HS-27A (cell line): ENCODE data around the gene ZIC4.

Experiments
- DNase-seq: peaks from one replicate; pipeline ENCODE4 v3.0.0-alpha.2; 2012; ENCODE audit warnings: low read depth, missing footprints

The ZIC4 gene

DNA sequence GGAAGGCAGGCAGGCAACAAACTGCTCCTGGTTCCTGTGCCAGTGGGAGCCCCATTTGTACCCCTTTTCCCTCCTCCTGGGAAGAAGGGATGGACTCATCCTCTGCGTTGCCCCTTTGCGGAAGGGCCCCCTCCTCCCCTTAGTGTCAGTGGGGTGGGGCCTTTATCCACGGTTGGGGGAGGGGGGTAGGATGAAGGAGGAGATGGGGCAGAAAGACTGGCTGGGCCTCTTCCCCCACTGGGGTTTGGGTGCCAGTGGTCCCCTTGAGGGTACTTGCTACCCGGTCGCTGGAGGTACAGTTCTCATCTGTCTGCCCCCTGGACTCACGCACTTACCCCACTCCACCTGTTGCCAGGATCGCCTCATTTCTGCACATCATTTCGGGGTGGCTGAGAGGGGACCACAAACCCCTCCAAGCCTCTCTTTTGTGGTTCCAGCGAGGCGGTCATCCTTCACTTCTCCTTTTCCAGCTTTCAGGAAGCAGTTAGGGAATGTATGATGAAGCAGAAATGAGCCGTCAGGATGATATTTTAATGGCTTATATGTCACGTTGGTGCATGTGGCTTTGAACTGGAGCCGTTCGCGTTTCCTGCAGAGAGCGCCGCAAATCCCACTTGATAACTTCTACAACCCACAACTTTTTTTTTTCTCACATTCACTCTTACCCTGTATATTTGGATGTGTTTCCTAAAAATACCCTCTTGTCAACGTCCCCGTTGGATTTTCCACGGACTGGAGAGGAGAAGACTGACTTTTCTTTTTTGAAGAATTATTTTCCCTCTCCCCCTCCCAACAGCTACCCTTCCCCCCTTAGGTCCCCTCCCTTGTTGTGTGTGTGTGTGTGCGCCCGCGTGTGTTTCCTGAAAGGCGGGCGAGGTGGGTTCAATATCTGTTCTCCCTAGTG lies at the start of gene ZIC4:
Gene ZIC4 (minus strand): TSS at position 516 of the 904 bp plus-strand sequence. CDS start 3,746 bp downstream, outside the sequence.
- DNase-seq = no peak

DNA sequence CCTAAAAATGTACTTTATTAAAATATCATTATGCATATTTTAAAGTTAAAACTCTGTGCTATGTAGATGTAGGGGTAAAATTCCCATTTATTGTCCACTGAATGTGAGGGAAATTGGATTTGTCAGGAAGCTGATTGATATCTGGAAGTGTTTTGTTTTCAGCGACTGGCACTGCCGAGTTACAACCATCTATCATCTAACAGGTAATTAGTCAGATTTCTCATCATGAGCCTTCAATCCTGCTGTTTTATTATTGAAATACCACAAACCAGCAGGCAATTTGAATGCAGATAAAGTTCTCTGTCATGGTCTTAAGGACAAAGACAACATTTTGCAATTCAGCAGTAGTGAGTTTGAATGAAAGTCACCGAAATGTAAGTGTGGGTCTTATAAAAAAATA lies 43.3 kb upstream of the ZIC4 start:
- no peak for DNase-seq

GRCh38 chr3:147447224-147447623 lies 40.9 kb upstream of the ZIC4 start:
- DNase-seq = no peak

DNA sequence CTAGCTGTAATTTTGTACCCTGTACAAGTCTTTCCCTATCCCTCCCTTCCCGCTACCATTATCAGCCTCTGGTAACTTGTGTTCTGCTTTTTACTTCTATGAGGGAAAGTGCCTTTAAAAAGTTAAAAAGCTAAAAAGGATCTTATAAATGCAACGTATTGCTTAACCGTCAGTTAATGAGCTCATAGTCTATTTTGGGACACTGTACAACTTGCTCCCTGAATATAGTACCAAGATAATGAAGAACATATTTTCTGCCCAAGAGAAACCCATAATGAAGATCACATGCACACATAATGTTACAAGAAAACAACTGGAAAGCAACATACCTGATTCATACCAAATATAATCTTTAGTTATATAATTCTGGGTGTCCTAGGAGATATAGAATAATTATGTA lies 25.4 kb upstream of the ZIC4 start:
- DNase-seq = no peak

GRCh38 chr3:147428754-147429153 lies 22.4 kb upstream of the ZIC4 start:
- no peak for DNase-seq

DNA sequence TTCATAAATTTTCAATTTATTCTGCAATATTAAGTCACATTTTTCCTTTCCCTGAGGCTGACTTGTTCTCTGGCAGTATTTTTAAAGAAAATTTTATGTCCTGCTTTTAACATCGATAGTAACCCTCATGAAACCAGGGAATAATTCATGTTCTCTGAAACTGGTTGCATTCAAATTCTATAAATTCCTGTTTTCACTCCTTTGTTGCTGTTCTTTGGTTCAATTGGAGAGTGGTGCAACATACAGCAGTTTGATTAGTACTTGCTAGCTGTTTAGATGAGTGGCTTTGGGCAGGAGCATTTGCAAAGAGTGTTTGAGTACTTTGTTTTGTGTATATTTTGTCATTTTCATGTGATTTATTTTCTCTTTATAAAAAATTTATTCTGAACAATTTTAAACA lies 22.0 kb upstream of the ZIC4 start:
- DNase-seq = no peak

DNA sequence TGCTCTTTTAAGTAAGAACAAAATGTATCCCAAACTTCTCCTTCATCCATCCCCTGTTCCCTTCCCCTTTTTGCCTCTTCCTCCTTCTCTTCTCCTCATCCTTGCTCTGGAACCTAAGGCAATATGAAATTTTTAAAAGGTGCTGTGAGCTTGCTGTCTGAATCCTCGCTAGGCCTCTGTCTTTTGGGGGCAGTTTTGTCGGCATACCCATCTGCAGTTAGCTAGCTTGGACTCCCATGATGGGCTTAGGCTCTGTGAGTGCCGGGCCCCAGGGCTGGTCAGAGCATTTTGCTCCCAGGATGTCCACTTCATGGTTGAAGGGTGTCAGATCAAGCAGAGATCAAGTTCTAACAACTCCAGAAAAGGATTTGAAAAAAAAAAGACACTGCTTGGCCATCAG lies 21.4 kb upstream of the ZIC4 start:
- no peak for DNase-seq

- DNase-seq = no peak
Measured at GRCh38 chr3:147426931-147427330, 20.6 kb upstream of the ZIC4 start.

- no peak for DNase-seq
Measured at GRCh38 chr3:147425388-147425850, 19.1 kb upstream of the ZIC4 start.

DNA sequence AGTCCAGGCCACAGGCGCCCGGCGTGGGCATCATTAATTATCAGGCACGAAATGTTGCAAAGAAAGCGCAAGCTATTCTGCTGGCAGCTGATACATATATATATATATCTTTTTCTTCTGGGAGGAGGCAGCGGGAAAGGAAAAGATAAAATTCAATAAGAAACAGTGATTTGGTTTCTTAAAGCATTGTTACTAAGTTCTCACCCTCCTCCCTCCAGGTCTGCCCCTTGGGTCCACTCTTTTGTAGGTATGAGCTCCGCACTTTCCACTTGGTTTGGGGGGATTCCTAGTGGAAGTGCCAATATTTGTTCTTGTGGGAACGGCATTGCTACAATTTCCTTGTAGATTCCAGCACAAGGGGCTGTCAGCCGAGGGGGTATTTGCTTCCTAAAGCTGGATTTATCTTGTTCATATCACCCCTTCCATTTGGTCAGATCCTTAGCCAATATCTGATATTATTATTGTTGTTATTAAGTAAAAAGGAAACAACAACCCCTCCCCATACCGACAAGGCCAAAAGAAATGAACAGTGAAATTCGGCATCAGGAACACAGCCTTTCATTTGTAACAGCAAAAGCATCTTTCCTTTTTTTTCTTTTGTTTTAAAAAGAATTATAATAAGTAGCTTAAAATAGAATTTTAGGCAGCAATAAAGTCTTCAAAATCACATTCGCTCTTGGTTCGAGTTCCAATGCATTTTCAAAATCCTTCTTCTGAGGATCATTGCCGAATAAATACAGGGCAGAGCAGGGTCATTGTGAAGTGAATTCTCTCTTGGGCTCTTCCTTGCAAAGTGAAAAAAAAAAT lies 18.4 kb upstream of the ZIC4 start:
- DNase-seq = no peak

DNA sequence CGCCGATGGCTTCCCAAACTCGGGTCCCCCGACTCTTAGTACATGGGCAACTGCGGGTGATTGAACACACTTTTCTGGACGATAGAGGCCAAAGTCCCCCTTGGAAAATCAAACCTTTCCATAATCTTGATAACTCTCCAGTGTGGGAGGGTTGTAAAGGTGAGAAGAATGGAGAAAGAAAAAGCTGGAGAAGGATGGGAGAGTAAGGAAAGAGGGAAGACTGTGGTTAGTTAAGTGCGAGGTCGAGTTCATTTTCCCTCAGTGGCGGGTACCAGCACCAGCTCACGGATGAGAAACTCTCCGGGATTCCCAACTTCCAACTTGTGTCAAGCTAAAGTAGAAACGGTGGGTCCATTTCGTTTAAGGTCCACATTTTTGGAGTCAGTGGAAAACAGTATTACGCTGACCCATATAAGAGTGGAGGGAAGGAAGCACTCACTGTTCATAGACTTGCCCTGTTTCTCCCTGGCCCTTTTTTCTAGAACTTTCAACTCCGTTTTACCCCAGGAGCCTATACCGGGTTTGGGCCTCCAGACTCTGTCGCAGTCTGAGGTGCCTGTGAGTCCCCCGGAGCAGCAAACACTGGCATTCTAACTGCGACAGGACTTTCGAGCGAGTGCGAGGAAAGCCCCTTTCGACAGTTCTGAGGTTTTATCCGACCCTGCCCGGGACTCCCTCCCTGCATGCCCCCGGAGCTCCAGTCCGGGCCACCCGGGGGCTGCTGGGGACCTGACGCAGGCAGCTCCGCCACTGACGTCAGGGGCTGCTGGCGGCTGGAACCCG lies 17.6 kb upstream of the ZIC4 start:
- no peak for DNase-seq

DNA sequence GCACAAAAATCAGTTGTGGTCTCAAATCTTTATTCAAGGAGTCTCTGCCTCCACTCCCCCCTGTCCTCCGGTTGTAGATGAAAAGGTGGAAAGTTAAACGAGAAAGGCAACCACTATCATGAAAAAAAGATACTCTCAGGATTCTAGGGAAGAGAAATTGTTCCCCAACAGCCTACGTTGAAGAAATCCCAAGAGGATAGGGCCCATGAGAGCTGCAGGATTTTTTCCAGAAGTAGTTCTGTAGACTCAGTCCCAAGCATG lies 17.1 kb upstream of the ZIC4 start:
- DNase-seq = no peak

DNA sequence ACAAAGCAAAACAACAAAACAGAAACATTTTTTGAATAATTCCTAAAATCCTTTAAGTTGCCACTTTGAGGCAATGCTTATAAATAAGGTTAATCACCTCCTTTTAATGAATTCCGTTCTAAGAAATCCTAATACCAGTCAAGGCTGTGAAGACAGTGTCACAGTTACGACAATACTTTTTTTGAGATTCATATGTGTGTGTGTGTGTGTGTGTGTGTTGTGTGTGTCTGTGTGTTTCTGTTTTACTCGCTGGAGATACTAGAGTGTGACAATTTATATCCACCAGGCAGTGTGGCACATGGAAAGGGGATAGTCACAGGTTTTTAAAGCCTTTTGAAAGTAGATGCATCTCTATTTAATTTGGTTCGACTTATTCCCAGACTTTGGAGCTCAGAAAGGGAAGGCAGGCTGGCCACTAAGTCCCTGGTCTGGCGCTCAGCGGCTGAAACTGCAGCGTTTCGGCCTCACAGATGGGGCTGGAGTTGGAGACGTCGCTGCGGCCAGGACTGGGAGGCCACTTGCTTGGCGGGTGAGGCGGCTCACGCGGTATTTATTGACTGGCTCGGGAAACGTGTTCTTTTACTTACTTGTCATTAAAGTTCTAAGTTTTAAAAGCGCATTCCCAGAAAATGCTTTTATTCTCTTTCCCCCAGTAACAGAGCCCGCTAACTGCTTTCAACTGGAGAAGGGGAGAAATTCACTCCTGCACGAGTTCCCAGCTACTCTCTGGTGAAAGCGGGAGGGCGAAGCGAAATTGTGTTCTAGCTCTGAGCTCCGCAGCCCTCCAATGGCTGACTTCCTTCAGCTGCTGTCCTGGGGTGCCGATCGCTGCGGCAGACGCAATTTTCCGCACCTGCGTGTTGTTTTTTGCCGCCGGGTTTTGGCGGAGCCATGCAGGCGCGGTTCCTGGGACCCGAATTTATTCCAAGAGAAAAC lies 16.5 kb upstream of the ZIC4 start:
- no peak for DNase-seq

DNA sequence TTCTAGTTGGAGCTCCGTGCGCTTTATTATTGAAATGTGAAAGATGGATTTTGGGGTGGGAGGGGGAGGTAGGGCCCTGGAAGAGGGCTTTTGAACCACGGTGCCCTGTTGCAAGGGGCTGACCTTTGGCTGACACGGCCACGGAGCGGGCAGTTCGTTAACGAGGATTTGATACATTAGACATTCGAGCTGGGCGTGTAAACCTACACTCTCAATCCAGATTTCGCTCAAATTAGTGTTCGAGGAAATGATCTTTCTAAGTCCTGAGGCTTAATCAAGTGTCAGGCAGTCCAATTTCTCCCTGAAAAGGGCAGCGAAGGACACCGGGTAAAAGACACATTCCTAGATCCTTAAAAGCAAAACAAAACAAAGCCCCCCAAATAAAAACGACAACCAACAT lies 15.9 kb upstream of the ZIC4 start:
- DNase-seq = no peak

- DNase-seq = no peak
Measured at GRCh38 chr3:147421184-147421912, 15.0 kb upstream of the ZIC4 start.

- DNase-seq = no peak
Measured at GRCh38 chr3:147420353-147421183, 14.2 kb upstream of the ZIC4 start.

DNA sequence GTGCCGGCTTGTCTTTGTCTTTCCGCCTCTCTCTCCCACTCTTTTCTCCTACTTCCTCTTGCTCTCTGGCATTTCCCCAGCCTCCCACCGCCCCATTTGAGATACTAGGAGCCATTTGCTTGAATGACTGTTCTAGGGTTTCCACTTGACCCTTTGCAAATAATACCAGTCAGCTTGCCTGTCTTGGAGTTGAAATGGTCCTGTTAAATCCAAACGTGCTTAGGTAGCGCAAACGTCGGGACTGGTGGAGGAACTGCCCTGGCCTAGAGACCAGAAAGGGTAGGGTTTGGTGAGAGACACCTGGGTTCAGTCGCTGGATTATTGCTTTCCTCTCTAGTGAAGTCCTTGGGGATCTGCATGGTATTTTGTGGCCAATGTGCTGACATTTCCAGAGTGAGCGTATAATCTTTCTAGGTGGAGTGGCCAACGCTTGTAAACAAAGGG lies 13.5 kb upstream of the ZIC4 start:
- no peak for DNase-seq

GRCh38 chr3:147418808-147419701 lies 12.7 kb upstream of the ZIC4 start:
- DNase-seq = no peak

- DNase-seq = no peak
Measured at GRCh38 chr3:147418371-147418781, 12.0 kb upstream of the ZIC4 start.
